HG03442 (cell line): ENCODE results near the gene HSPA14.
A peak's percentile ranks its signal among the peaks of the same experiment; 100 is the strongest.
"Not testable (repeated sequence)": the region's sequence is repeated elsewhere in the genome, so short reads cannot be mapped to it uniquely, and the experiment has no call there.

Experiments used
- ATAC-seq: cut with Tn5 transposase; IDR thresholded peaks from one replicate; pipeline ENCODE4 v1.9.1; 2021; ENCODE audit warnings: mild to moderate bottlenecking, moderate library complexity; ENCODE audit not compliant: unreplicated experiment

HSPA14 gene

DNA sequence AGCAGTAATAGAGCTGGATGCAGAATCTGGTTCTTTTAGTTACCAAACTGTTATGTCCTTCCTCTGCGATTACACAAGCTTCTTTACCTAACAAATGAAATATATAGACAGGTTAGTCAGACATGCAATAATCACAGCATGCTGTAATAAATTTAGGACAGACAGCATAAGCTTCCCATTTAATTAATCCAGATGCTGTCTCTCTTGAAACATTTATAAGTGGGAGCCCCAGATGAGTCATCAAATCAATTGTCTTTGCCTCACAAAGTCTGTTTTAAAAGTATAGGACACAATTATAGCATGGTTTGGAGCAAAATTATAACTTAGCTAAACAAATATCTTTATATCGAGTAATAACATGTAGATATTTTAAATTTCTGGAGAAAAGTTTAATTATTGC lies 1.9 kb upstream of the HSPA14 start:
- no peak for ATAC-seq

GRCh38 chr10:14837003-14837756 lies 926 bp upstream of the HSPA14 start:
- ATAC-seq = no peak

DNA sequence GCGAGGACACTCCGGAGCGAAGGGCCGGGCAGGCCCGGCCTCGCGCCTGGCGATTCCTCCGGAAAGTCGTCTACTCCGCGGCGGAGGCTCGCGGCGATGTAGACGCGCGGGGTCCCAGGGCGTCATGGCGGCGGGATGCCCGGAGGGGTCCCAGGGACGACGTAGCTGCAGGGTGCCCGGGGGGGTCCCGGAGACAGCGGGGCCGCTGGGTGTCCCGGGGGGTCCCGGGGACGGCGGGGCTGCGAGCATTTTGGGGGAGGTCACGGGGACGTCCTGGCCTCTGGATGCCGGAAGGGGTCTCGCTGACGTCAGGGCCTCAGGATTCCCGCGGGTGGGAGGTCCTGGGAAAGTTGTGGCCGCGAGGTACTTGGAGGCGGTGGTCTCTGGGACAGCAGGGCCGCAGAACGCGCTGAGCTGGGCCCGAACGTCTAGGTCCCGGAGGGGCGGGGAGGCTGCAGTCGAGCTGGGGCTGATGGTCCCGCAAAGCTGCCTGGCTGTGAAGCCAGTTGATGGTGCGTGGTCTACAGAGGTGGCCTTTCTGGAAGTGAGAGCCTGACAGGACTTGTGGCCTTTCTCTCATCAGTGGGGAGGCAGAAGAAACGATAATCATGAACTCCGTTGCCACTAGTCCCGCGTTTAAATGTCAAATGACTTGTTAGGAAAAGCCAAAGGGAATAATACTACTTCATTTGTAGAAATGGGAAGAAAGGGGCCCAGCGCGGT lies 637 bp downstream of the HSPA14 start:
- peak; percentile 1 for ATAC-seq

DNA sequence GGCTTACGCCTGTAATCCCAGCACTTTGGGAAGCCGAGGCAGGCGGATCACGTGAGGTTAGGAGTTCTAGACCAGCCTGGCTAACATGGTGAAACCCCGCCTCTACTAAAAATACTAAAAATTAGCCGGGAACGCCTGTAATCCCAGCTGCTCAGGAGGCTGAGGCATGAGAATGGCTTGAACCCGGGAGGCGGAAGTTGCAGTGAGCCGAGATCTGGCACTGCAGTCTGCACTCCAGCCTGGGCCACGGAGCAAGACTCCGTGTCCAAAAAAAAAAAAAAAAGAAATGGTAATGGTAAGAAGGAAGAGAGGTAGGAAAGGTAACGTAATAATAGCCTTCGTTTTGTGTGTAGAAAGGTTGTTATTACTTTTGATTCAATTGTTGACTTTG lies 1.2 kb downstream of the HSPA14 start:
- ATAC-seq = no peak

DNA sequence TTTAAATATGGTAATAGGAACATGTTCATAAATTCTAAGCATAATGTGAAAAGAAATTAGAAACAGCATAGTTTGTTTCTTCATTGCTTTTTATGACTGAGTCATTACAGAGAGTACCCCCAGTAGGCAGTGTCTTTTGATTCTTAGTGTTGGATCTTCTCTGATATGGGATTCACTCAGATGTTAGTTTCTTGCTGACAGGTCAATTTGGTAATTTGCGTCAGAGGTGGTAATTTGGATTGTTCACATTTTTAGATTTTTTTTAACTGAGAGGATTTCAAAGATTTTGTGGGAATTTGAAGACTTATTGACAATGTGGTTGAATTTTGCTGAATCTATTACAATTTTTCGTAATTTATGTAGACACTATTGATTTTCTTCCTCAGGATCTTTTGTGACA lies 2.1 kb downstream of the HSPA14 start:
- ATAC-seq = no peak

GRCh38 chr10:14843327-14843988 lies 5.4 kb downstream of the HSPA14 start:
- ATAC-seq = no peak

GRCh38 chr10:14844948-14845347 lies 6.8 kb downstream of the HSPA14 start:
- no peak for ATAC-seq

DNA sequence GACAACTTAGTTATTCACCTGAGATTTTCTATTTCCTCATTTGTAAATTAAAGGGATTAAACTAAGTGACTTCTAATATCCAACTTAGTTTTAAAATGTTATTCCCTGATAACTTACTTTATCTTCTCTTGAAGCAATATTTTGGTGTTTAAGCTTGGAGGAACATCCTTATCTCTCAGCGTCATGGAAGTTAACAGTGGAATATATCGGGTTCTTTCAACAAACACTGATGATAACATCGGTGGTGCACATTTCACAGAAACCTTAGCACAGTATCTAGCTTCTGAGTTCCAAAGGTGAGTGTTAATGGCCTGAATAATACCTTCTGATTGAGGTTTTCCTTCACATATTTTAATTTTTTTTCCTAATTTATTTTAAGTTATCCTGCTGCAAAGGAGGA lies 14.1 kb downstream of the HSPA14 start:
- no peak for ATAC-seq

- ATAC-seq = no peak
Measured at GRCh38 chr10:14855453-14855852, 17.3 kb downstream of the HSPA14 start.

DNA sequence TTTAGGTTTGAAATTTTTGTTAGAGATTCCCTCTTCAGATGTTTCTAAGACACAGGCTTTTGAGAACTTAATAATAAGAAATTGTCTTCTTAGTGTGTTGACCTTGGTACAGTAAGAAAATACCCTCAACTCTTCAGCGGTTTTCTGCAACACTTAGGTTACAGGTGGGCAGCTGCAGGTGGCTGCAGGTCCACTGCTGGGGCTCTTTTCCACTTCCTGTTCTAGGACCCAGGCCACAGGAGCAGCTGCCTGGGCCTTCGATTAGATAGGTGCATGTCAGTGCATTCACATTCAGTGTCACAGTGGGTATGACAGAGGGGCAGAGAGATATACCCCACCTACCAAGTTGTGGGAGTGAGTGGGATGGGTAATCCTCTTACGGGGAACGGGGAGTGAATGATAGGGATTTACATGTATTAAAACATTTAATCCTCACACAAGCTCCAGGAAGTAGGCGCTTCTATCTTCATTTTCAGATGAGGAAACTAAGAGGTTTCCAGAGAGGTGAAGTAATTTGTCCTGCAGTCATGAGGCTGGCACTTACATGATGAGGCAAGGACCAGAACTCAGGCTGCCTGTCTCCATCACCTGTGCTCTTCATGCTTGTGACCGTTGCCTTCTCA lies 20.3 kb downstream of the HSPA14 start:
- no peak for ATAC-seq

GRCh38 chr10:14859043-14859442 lies 20.9 kb downstream of the HSPA14 start:
- no peak for ATAC-seq

DNA sequence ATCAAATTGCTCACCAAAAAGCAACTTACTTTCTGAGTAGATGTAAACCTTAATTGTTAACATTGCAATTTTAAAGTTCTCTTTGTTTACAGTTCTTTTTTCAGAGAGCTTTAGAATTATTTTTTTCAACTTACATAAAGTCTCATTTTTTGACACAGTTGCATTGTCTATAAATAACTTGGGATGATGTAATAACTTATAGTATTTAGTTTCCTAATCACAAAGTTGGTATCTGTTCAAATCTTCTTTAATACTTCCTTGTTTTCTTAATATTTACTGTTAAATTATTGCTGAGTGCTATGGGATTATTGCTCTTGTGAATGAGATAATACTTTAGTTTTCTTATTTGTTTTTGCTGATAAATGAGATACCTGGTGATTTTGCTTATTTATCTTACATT lies 21.7 kb downstream of the HSPA14 start:
- no peak for ATAC-seq

DNA sequence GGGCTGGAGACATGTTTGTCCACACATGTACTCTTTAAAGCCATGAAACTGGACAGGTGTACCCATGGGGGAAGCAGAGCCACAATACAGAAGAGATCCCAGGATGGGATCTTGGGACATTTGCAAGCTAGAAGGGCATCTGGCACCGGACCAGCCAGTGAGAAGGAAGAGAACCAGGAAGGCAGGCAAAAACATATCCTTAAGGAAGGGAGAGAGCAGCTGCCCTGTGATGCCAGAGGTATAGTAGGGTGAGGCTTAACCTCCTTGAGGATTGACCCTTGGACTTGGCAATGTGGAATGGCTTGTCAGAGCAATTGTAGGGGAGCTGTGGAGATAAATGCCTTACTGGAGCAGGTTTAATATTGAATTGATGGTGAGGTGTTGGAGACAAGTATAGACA lies 22.7 kb downstream of the HSPA14 start:
- ATAC-seq = no peak

DNA sequence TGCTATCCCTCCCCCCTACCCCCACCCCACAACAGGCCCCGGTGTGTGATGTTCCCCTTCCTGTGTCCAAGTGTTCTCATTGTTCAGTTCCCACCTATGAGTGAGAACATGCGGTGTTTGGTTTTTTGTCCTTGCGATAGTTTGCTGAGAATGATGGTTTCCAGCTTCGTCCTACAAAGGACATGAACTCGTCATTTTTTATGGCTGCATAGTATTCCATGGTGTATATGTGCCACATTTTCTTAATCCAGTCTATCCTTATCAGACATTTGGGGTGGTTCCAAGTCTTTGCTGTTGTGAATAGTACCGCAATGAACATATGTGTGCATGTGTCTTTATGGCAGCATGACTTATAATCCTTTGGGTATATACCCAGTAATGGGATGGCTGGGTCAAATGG lies 26.4 kb downstream of the HSPA14 start:
- ATAC-seq = not testable (repeated sequence)

DNA sequence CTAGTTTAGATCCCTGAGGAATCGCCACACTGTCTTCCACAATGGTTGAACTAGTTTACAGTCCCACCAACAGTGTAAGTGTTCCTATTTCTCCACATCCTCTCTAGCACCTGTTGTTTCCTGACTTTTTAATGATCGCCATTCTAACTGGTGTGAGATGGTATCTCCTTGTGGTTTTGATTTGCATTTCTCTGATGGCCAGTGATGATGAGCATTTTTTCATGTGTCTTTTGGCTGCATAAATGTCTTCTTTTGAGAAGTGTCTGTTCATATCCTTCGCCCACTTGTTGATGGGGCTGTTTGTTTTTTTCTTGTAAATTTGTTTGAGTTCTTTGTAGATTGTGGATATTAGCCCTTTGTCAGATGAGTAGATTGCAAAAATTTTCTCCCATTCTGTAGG lies 26.8 kb downstream of the HSPA14 start:
- not testable (repeated sequence) for ATAC-seq

- peak; percentile 58 for ATAC-seq
Measured at GRCh38 chr10:14873090-14873760, 35.1 kb downstream of the HSPA14 start.

DNA sequence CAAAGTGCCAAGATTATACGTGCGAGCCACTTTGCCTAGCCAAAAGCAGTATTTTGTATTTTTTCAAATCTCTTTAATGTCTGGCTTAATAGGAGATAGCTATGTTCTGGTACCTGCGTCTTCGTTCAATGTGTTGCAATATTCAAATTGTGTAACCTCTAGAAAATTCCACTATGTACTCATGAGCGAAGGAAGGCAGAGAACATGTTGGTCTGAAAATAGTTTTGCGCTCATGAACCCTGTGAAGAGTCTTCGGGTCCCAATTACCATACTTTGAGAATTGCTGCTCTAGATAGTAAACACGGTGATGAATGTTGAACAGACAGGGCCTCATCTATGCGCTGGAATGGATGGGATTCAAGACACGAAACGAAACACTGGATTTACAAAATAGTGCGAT lies 37.8 kb downstream of the HSPA14 start:
- ATAC-seq = no peak

DNA sequence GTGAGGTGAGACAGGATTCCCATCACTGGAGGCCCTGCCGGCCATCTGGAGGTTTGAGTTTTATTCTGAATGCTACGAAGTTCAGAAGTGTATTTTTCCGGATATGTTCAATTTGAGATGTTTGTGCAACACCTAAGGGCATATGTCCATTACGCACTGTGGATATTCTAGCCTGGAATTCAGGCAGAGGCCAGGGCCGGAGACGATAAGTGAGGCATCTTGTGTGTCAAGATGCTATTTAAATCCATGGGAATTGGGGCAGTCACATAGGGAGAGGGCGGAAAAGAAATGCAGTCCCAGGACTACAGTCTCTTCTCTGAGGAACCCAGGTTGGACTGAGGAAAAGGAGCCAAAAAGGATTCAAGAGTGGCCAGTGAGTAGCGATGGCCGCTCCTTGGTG lies 38.7 kb downstream of the HSPA14 start:
- ATAC-seq = no peak

DNA sequence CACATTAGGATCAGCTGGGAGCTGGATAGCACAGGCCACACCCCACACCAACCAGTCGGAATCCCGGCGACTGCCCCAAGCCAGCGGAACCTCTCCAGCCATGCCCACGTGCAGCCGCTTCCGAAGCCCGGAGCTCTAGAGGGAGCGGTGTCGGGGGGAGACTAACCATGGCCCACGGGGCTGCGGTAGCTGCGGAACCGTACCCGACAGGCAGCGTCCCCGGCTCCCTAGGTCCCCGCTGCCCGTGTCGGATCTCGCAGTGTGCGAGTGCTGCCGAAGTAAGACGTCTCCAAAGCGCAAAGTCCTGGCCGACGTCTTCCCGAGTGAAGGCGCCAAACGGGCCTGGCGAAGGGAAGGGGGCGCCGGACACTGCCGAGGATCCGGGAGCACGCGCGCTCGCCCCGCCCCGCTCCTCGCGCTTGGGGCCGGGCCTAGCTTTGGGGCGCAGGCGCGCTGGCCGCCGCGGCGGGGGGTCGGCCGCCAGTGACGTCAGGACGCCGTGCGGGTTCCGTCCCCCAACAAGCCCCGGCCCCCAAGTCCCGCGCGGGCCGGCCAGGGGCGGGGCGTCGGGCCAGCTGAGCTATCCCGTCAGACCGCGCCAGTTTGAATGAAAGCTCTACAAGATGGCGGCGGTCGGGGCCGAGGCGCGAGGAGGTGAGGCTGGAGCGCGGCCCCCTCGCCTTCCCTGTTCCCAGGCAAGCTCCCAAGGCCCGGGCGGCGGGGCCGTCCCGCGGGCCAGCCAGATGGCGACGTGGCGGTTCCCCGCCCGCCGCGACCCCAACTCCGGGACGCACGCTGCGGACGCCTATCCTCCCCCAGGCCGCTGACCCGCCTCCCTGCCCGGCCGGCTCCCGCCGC lies 40.4 kb downstream of the HSPA14 start, which contains the start of gene SUV39H2:
Gene SUV39H2, plus strand, starts transcription at position 601 of the 858 bp plus-strand sequence. Its CDS starts 23 bp downstream, at position 624.
- ATAC-seq = peak; percentile 87
